PC-3 (cell line): ENCODE measurements around the gene OPRD1.

Source experiments
- CTCF ChIP-seq: fragments of 300-600 bp; sonication (generic); conservative IDR thresholded peaks from 2 replicates; pipeline ENCODE4 v1.5.1; 2017; ENCODE audit warnings: antibody characterized with exemption, low read depth, mild to moderate bottlenecking, low read length
- EZH2 ChIP-seq: fragments of 300-600 bp; sonication (generic); IDR thresholded peaks from one replicate; pipeline ENCODE4 v1.6.1; 2017; ENCODE audit warnings: antibody characterized with exemption, mild to moderate bottlenecking, low read length; ENCODE audit not compliant: unreplicated experiment
- EZH2phosphoT487 ChIP-seq: fragments of 300-600 bp; sonication (generic); IDR thresholded peaks from 2 replicates; pipeline ENCODE4 v1.6.1; 2018; ENCODE audit warnings: mild to moderate bottlenecking, antibody characterized with exemption, low read length, borderline replicate concordance

- TF ChIP-seq CTCF (no peak), EZH2 (no peak), EZH2phosphoT487 (no peak)
Observed at GRCh38 chr1:28897789-28898188, 85.8 kb downstream of the OPRD1 start.
